GM12872 (cell line): ENCODE data around the gene CMTM8.

Experiments
- CTCF ChIP-seq: IDR thresholded peaks from 3 replicates; pipeline ENCODE4 v1.5.1; 2011; ENCODE audit warnings: low read depth, mild to moderate bottlenecking, low read length, moderate library complexity; ENCODE audit not compliant: insufficient read depth

Gene CMTM8

GRCh38 chr3:32238453-32239306 is at the start of gene CMTM8:
Gene CMTM8 (plus strand): TSS chr3:32238680. CDS start chr3:32238973, 293 bp downstream.
- TF ChIP-seq CTCF, result no peak

- TF ChIP-seq CTCF, result no peak
Measured at GRCh38 chr3:32189693-32190092, 48.8 kb upstream of the CMTM8 start.

GRCh38 chr3:32193101-32193500 is 45.4 kb upstream of the CMTM8 start:
- no peak for TF ChIP-seq CTCF

GRCh38 chr3:32194653-32195052 is 43.8 kb upstream of the CMTM8 start:
- no peak for TF ChIP-seq CTCF

- no peak for TF ChIP-seq CTCF
Measured at GRCh38 chr3:32195995-32196540, 42.4 kb upstream of the CMTM8 start.

GRCh38 chr3:32197991-32198390 is 40.5 kb upstream of the CMTM8 start:
- no peak for TF ChIP-seq CTCF

- TF ChIP-seq CTCF, result no peak
Measured at GRCh38 chr3:32198714-32199113, 39.8 kb upstream of the CMTM8 start.
